Astrocyte (in vitro differentiated cells and primary cell): Measurements from ENCODE around the gene DNM1.

Source experiments
- EZH2 ChIP-seq: IDR thresholded peaks from 2 replicates; pipeline ENCODE4 v1.6.1; 2012; ENCODE audit warnings: mild to moderate bottlenecking, low read length, inconsistent platforms; ENCODE audit not compliant: insufficient read depth
- TF ChIP-seq, protein P1 (sequence below): IDR thresholded peaks from 2 replicates; pipeline ENCODE4 v1.5.1; 2011; ENCODE audit warnings: low read depth, mild to moderate bottlenecking, inconsistent platforms, low read length, moderate library complexity; ENCODE audit not compliant: insufficient read depth

DNA sequence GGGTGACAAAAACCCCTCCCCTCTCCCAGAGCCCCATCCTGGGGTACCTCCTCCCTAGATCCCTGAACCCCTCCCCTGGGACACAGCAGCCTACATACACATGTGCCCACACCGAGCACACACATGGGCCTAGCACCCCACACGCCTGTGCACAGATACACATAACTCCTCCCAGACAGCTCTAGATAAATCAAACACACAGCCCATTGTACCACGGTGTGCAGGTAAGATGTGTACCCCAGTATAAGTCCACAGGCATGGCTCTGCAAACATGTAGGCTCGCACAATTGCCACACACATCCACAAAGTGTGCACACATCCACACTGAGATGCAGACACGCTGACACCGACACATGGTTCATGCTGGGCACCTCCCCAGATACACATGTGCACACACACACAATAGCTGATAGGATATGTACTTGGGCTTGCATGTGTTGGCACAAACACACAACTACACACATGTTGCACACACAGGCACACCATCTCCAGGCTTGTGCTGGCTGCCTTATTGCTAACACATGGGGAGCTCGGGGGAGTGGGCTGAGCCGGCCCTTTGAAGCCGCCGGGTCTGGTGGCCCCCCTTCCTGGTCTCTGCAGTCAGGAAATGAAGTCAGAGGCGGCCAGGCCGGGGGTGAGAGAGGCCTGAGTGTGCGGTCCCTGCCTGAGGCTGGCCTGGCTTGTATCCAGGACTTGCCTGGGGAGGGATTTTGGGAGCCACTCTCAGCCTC lies 42.4 kb downstream of the DNM1 start:
- TF ChIP-seq, protein P1, sequence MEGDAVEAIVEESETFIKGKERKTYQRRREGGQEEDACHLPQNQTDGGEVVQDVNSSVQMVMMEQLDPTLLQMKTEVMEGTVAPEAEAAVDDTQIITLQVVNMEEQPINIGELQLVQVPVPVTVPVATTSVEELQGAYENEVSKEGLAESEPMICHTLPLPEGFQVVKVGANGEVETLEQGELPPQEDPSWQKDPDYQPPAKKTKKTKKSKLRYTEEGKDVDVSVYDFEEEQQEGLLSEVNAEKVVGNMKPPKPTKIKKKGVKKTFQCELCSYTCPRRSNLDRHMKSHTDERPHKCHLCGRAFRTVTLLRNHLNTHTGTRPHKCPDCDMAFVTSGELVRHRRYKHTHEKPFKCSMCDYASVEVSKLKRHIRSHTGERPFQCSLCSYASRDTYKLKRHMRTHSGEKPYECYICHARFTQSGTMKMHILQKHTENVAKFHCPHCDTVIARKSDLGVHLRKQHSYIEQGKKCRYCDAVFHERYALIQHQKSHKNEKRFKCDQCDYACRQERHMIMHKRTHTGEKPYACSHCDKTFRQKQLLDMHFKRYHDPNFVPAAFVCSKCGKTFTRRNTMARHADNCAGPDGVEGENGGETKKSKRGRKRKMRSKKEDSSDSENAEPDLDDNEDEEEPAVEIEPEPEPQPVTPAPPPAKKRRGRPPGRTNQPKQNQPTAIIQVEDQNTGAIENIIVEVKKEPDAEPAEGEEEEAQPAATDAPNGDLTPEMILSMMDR: no peak
- TF ChIP-seq EZH2: no peak
